Hematopoietic multipotent progenitor cell treated with erythropoietin and hydrocortisone succinate and interleukin-3 and kit ligand, for 8 days (in vitro differentiated cells): ENCODE measurements around the gene NACC1.
A peak's percentile ranks its signal among the peaks of the same experiment; 100 is the strongest.
"Not testable (repeated sequence)": the region's sequence is repeated elsewhere in the genome, so short reads cannot be mapped to it uniquely, and the experiment has no call there.

Source experiments
- DNase-seq: peaks from one replicate; pipeline ENCODE4 v3.0.0-alpha.2; 2015

The NACC1 gene

DNA sequence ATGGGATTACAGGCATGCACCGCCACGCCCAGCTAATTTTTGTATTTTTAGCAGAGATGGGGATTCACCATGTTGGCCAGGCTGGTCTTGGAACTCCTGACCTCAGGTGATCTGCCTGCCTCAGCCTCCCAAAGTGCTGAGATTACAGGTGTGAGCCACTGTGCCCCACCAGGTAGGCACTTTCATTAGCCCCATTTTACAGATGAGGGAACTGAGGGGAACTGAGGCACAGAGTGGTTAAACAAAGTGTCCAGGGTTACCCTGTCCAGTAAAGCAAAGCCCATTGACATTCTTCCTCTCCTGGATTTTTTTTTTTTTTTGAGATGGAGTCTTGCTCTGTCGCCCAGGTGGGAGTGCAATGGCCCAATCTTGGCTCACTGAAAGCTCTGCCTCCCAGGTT, 48.1 kb downstream of the NACC1 start:
- DNase-seq: not testable (repeated sequence)

- DNase-seq: no peak
Measured at GRCh38 chr19:13169769-13170168, 51.7 kb downstream of the NACC1 start.

DNA sequence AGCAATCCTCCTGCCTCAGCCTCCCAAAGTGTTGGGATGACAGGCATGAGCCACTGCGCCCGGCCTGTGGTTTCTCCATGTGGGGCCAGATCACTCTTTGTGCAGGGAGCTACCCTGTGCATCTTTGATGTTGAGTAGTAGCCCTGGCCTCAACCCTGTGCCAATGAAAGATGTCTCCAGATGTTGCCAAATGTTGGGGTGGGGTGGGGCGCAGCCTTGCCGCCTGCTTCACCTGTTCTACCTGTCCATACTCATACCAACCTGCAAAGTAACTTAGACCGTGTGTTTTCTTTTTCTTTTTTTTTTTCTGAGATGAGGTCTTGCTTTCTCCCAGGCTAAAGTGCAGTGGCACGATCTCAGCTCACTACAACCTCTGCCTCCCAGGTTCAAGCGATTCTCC, 53.1 kb downstream of the NACC1 start:
- DNase-seq: no peak

GRCh38 chr19:13172346-13173138, 54.5 kb downstream of the NACC1 start:
- DNase-seq: peak; percentile 81

DNA sequence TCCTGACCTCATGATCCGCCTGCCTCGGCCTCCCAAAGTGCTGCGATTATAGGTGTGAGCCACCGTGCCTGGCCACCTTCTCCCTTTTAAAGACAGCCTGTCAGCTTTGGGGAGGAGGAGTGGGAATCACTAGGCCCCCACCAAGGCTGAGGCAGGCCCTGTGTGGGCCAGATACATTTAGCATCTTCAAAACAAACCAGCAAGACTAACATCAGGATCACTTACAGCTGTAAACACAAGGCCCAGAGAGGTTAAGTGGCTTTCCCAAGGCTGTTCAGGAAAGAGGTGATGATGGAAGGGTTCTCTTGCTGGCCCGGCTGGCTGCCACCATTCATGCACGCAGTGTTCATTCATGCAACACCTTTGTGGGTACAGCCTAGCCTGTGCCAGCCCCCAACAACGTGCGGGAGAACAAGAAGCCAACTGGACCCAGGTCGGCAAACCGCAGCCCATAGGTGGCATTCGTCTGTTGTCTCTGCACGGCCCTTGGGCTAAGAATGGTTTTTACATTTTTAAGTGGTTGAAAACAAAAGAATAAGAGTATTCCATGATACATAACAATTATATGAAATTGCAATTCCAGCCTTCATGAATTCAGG, 55.2 kb downstream of the NACC1 start:
- no peak for DNase-seq

- no peak for DNase-seq
Measured at GRCh38 chr19:13176345-13176744, 58.3 kb downstream of the NACC1 start.

DNA sequence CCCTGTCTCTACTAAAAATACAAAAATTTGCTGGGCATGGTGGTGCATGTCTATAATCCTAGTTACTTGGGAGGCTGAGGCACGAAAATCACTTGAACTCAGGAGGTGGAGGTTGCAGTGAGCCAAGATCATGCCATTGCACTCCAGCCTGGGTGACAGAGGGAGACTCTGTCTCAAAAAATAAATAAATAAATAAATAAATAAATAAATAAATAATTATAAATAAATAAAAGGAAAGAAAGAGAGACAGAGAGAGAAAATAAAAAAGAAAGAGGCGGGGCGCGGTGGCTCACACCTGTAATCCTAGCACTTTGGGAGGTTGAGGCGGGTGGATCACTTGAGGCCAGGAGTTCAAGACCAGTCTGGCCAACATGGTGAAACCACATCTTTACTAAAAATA, 59.5 kb downstream of the NACC1 start:
- DNase-seq: not testable (repeated sequence)

DNA sequence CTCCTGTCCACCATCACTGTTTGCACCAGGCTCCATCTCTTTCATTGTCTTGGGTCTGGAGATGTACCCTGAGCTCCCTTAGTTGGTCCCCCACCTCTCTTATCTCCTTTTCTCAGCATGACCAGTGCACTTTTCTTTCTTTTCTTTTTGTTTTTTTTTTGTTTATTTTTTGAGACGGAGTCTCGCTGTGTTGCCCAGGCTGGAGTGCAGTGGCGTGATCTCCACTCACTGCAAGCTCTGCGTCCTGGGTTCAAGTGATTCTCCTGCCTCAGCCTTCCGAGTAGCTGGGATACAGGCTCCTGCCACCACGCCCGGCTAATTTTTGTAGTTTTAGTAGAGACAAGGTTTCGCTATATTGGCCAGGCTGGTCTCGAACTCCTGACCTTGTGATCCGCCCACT, 60.2 kb downstream of the NACC1 start:
- not testable (repeated sequence) for DNase-seq

GRCh38 chr19:13181747-13182388, 63.8 kb downstream of the NACC1 start:
- peak; percentile 28 for DNase-seq

DNA sequence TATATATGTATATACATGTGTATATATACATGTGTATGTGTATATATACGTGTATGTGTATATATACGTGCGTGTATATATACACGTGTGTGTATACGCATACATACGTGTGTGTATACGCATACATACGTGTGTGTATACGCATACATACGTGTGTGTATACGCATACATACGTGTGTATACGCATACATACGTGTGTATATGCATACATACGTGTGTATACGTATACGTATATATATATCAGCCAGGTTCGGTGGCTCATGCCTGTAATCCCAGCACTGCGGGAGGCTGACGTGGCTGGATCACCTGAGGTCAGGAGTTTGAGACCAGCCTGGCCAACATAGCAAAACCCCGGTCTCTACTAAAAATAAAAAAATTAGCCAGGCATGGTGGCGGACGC, 66.9 kb downstream of the NACC1 start:
- DNase-seq: not testable (repeated sequence)

GRCh38 chr19:13185763-13186657, 67.9 kb downstream of the NACC1 start:
- not testable (repeated sequence) for DNase-seq

DNA sequence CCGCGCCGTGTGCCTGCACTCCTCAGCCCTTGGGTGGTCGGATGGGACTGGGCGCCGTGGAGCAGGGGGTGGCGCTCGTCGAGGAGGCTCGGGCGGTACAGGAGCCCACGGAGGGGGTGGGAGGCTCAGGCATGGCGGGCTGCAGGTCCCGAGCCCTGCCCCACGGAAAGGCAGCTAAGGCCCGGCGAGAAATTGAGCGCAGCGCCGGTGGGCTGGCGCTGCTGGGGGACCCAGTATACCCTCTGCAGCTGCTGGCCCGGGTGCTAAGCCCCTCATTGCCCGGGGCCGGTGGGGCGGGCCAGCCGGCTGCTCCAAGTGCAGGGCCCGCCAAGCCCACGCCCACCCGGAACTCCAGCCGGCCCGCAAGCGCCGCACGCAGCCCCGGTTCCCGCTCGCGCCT, 68.6 kb downstream of the NACC1 start:
- not testable (repeated sequence) for DNase-seq

DNA sequence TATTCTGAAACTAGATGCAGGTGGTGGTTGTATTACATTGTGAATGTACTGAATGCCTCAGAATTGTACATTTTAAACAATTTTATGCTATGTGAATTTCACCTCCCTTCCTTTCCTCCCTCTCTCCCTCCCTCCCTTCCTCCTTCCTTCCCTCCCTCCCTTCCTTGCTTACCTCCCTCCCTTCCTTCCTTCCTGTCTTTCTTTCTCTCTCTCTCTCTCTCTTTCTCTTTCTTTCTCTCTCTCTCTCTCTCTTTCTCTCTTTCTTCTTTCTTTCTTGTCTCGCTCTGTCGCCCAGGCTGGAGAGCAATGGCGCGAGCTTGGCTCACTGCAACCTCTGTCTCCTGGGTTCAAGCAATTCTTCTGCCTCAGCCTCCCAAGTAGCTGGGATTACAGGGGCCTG, 69.4 kb downstream of the NACC1 start:
- DNase-seq: no peak

GRCh38 chr19:13189600-13189999, 71.5 kb downstream of the NACC1 start:
- no peak for DNase-seq
